NCI-H2107 treated with DMSO at 0.1 percent for 48 hours (cell line): ENCODE results near the gene RABGAP1.

ENCODE experiments used
- DNase-seq: peaks from one replicate; lab custom pipeline; 2025; ENCODE audit not compliant: unreplicated experiment; lab: John Stamatoyannopoulos, UW

RABGAP1 gene

GRCh38 chr9:123080444-123080843 lies 139.6 kb downstream of the RABGAP1 start:
- no peak for DNase-seq

- DNase-seq, result no peak
Measured at GRCh38 chr9:123081824-123082223, 141.0 kb downstream of the RABGAP1 start.

GRCh38 chr9:123083680-123084079 lies 142.9 kb downstream of the RABGAP1 start:
- DNase-seq, result no peak

- no peak for DNase-seq
Measured at GRCh38 chr9:123084256-123084655, 143.4 kb downstream of the RABGAP1 start.

- DNase-seq, result no peak
Measured at GRCh38 chr9:123085916-123086315, 145.1 kb downstream of the RABGAP1 start.

- DNase-seq, result no peak
Measured at GRCh38 chr9:123087359-123087888, 146.6 kb downstream of the RABGAP1 start.

- no peak for DNase-seq
Measured at GRCh38 chr9:123089040-123089439, 148.2 kb downstream of the RABGAP1 start.

GRCh38 chr9:123089790-123090189 lies 149.0 kb downstream of the RABGAP1 start:
- DNase-seq, result no peak

GRCh38 chr9:123090198-123090896 lies 149.5 kb downstream of the RABGAP1 start:
- no peak for DNase-seq

GRCh38 chr9:123090956-123091355 lies 150.1 kb downstream of the RABGAP1 start:
- no peak for DNase-seq

- DNase-seq, result no peak
Measured at GRCh38 chr9:123091459-123091858, 150.6 kb downstream of the RABGAP1 start.

GRCh38 chr9:123093141-123093540 lies 152.3 kb downstream of the RABGAP1 start:
- DNase-seq, result no peak

GRCh38 chr9:123096987-123097386 lies 156.2 kb downstream of the RABGAP1 start:
- DNase-seq, result no peak

- DNase-seq, result no peak
Measured at GRCh38 chr9:123097430-123098095, 156.7 kb downstream of the RABGAP1 start.

- no peak for DNase-seq
Measured at GRCh38 chr9:123098096-123098459, 157.3 kb downstream of the RABGAP1 start.

- DNase-seq, result no peak
Measured at GRCh38 chr9:123099042-123099441, 158.2 kb downstream of the RABGAP1 start.

GRCh38 chr9:123099548-123099947 lies 158.7 kb downstream of the RABGAP1 start:
- DNase-seq, result no peak

- no peak for DNase-seq
Measured at GRCh38 chr9:123102375-123103113, 161.7 kb downstream of the RABGAP1 start.

- DNase-seq, result no peak
Measured at GRCh38 chr9:123104807-123105206, 164.0 kb downstream of the RABGAP1 start.

GRCh38 chr9:123105490-123105889 lies 164.7 kb downstream of the RABGAP1 start:
- no peak for DNase-seq

- no peak for DNase-seq
Measured at GRCh38 chr9:123107639-123108285, 166.9 kb downstream of the RABGAP1 start.
